H9 (cell line): ENCODE measurements around the gene RAB31. TPM values are rescaled to one million over a fixed set of nuclear protein-coding genes. Genes with fewer than 3 reads are reported as not detected.

ENCODE experiments used
- DNase-seq: peaks from one replicate; pipeline ENCODE4 v3.0.0-alpha.2; 2017
- H2AFZ ChIP-seq: one replicate; pipeline ENCODE4 v1.6.1; 2013; ENCODE audit warnings: mild to moderate bottlenecking, low read length, control low read depth, moderate library complexity
- H2AK5ac ChIP-seq: 2 replicates; pipeline ENCODE4 v1.6.1; 2013; ENCODE audit warnings: low read length, control low read depth, mixed read lengths; ENCODE audit not compliant: insufficient read length
- H2BK120ac ChIP-seq: one replicate; pipeline ENCODE4 v1.6.1; 2013; ENCODE audit warnings: low read depth, mild to moderate bottlenecking, low read length, control low read depth, inconsistent platforms; ENCODE audit not compliant: poor library complexity, severe bottlenecking
- H2BK12ac ChIP-seq: 2 replicates; pipeline ENCODE4 v1.6.1; 2013; ENCODE audit warnings: low read length, control low read depth, mixed read lengths, low read depth; ENCODE audit not compliant: insufficient read length
- H2BK15ac ChIP-seq: 2 replicates; pipeline ENCODE4 v1.6.1; 2013; ENCODE audit warnings: low read depth, low read length, control low read depth
- H2BK20ac ChIP-seq: one replicate; pipeline ENCODE4 v1.6.1; 2013; ENCODE audit warnings: low read depth, mild to moderate bottlenecking, low read length, control low read depth, inconsistent platforms; ENCODE audit not compliant: poor library complexity, severe bottlenecking
- H2BK5ac ChIP-seq: 2 replicates; pipeline ENCODE4 v1.6.1; 2013; ENCODE audit warnings: low read length, control low read depth, mixed read lengths; ENCODE audit not compliant: insufficient read length
- H3K14ac ChIP-seq: 2 replicates; pipeline ENCODE4 v1.6.1; 2013; ENCODE audit warnings: low read length, control low read depth; ENCODE audit not compliant: insufficient read depth
- H3K18ac ChIP-seq: 2 replicates; pipeline ENCODE4 v1.6.1; 2013; ENCODE audit warnings: low read depth, mild to moderate bottlenecking, mixed read lengths, low read length, control low read depth; ENCODE audit not compliant: insufficient read length
- H3K23ac ChIP-seq: 2 replicates; pipeline ENCODE4 v1.6.1; 2013; ENCODE audit warnings: low read length, control low read depth, mixed read lengths, low read depth; ENCODE audit not compliant: insufficient read length
- H3K23me2 ChIP-seq: 2 replicates; pipeline ENCODE4 v1.6.1; 2013; ENCODE audit warnings: low read depth, mild to moderate bottlenecking, mixed read lengths, low read length, control low read depth; ENCODE audit not compliant: insufficient read length, poor library complexity, severe bottlenecking
- H3K27ac ChIP-seq: 2 replicates; pipeline ENCODE4 v1.5.1; 2013; ENCODE audit warnings: low read length, control low read depth, mixed read lengths, low read depth; ENCODE audit not compliant: insufficient read length
- H3K27me3 ChIP-seq: 2 replicates; pipeline ENCODE4 v1.6.1; 2013; ENCODE audit warnings: low read length, control low read depth, inconsistent platforms; ENCODE audit not compliant: insufficient read depth
- H3K4ac ChIP-seq: 2 replicates; pipeline ENCODE4 v1.6.1; 2013; ENCODE audit warnings: low read depth, mild to moderate bottlenecking, control low read depth, inconsistent platforms, low read length, moderate library complexity
- H3K4me1 ChIP-seq: 2 replicates; pipeline ENCODE4 v1.6.1; 2013; ENCODE audit warnings: low read length, control low read depth, inconsistent platforms; ENCODE audit not compliant: insufficient read depth
- H3K4me2 ChIP-seq: 2 replicates; pipeline ENCODE4 v1.6.1; 2013; ENCODE audit warnings: low read length, control low read depth, mixed read lengths; ENCODE audit not compliant: insufficient read length, insufficient read depth
- H3K56ac ChIP-seq: 2 replicates; pipeline ENCODE4 v1.6.1; 2013; ENCODE audit warnings: low read depth, mild to moderate bottlenecking, mixed read lengths, low read length, control low read depth; ENCODE audit not compliant: insufficient read length
- H3K79me1 ChIP-seq: 2 replicates; pipeline ENCODE4 v1.6.1; 2013; ENCODE audit warnings: low read depth, mild to moderate bottlenecking, moderate library complexity, low read length, control low read depth, inconsistent platforms; ENCODE audit not compliant: insufficient read depth, poor library complexity, severe bottlenecking
- H3K79me2 ChIP-seq: 2 replicates; pipeline ENCODE4 v1.6.1; 2013; ENCODE audit warnings: low read length, control low read depth, inconsistent platforms; ENCODE audit not compliant: insufficient read depth
- H3K9ac ChIP-seq: 2 replicates; pipeline ENCODE4 v1.6.1; 2013; ENCODE audit warnings: low read length, control low read depth, mixed read lengths; ENCODE audit not compliant: insufficient read length; ENCODE audit errors: extremely low read depth
- H3K9me3 ChIP-seq: one replicate; pipeline ENCODE4 v1.6.1; 2013; ENCODE audit warnings: low read depth, low read length, inconsistent platforms; ENCODE audit not compliant: control insufficient read depth
- H3T11ph ChIP-seq: one replicate; pipeline ENCODE4 v1.6.1; 2013; ENCODE audit warnings: mild to moderate bottlenecking, low read length, control low read depth, inconsistent platforms
- H4K20me1 ChIP-seq: one replicate; pipeline ENCODE4 v1.6.1; 2013; ENCODE audit not compliant: control insufficient read depth, insufficient read length, insufficient read depth
- H4K5ac ChIP-seq: 2 replicates; pipeline ENCODE4 v1.6.1; 2013; ENCODE audit warnings: low read depth, mild to moderate bottlenecking, mixed read lengths, low read length, control low read depth; ENCODE audit not compliant: insufficient read length
- H4K8ac ChIP-seq: replicated peaks from 2 replicates; pipeline ENCODE4 v1.6.1; 2013; ENCODE audit warnings: low read length, control low read depth, mixed read lengths, low read depth; ENCODE audit not compliant: insufficient read length
- H4K91ac ChIP-seq: 2 replicates; pipeline ENCODE4 v1.6.1; 2013; ENCODE audit warnings: low read depth, mild to moderate bottlenecking, moderate library complexity, mixed read lengths, low read length, control low read depth; ENCODE audit not compliant: insufficient read length
- H3K27ac Mint-ChIP-seq, 3 experiments: 2 replicates in 2 of 3; 3 replicates in 1 of 3; pipeline ENCODE4 v1.8.0; 2020 to 2021; ENCODE audit warnings: mixed read lengths in 3 of 3, mild to moderate bottlenecking in 1 of 3, moderate library complexity in 1 of 3
- H3K27me3 Mint-ChIP-seq: 2 replicates; pipeline ENCODE4 v1.8.0; 2021; ENCODE audit warnings: low read depth, mild to moderate bottlenecking, moderate library complexity, mixed read lengths
- H3K36me3 Mint-ChIP-seq, 3 experiments: 2 replicates in 2 of 3; 3 replicates in 1 of 3; pipeline ENCODE4 v1.8.0; 2020 to 2021; ENCODE audit warnings: low read depth in 3 of 3, mixed read lengths in 3 of 3; ENCODE audit not compliant: insufficient read depth in 1 of 3
- H3K4me1 Mint-ChIP-seq, 2 experiments: 2 replicates each; pipeline ENCODE4 v1.8.0; 2020; ENCODE audit warnings: mixed read lengths in 2 of 2
- H3K4me3 Mint-ChIP-seq, 2 experiments: 2 replicates in 1 of 2; 3 replicates in 1 of 2; pipeline ENCODE4 v1.8.0; 2020 to 2021; ENCODE audit warnings: mild to moderate bottlenecking in 2 of 2, mixed read lengths in 2 of 2, moderate library complexity in 1 of 2
- H3K9me3 Mint-ChIP-seq, 2 experiments: 2 replicates in 1 of 2; 3 replicates in 1 of 2; pipeline ENCODE4 v1.8.0; 2020; ENCODE audit warnings: mild to moderate bottlenecking in 2 of 2, mixed read lengths in 2 of 2, moderate library complexity in 1 of 2
- WGBS: extraction: QIAGEN DNeasy Blood & Tissue Kit; methylation state at CpG from one replicate; pipeline ENCODE4 v1.1.7; 2013; ENCODE audit warnings: missing lambda C conversion rate, low lambda C conversion rate, mixed read lengths; ENCODE audit not compliant: insufficient read length; ENCODE audit errors: extremely low coverage; 5-methylcytosine and 5-hydroxymethylcytosine counted together
- total RNA-seq: library from RNA; stranded (reverse); gene quantifications from 2 replicates; pipeline ENCODE4 v1.2.1, GENCODE V29; 2021
- TF ChIP-seq, protein P1 (sequence below): fragments of 200-600 bp; sonication (generic); conservative IDR thresholded peaks from 3 replicates; pipeline ENCODE4 v1.8.0; 2021; ENCODE audit warnings: antibody characterized with exemption, mild to moderate bottlenecking

Gene RAB31
- total RNA-seq, 1 experiment from 2014 or later: 22.4 TPM

- peaks cover 0 to 5% of the 10 kb centered on the region in 2 experiments; a peak in 2 of 4 replicates for H3K4me1 Mint-ChIP-seq
Observed at GRCh38 chr18:9749611-9750010, 41.5 kb downstream of the RAB31 start.

More at GRCh38 chr18:9749611-9750010, 41.5 kb downstream of the RAB31 start:
- Histone ChIP-seq H2BK5ac (no peak overlapping the region), H3K9ac (peak overlapping the region; percentile 9), H3K4me1 (no peaks in the 10 kb centered on the region), H3T11ph (no peak overlapping the region), H4K20me1 (no peaks in the 10 kb centered on the region), H3K4me2 (no peak overlapping the region), H2BK12ac (no peak overlapping the region), H3K18ac (no peak overlapping the region), H3K4ac (no peak overlapping the region), H3K14ac (0 out of 2 replicates have a peak overlapping the region, but pooled peaks have one; percentile 2), H3K27ac (no peak overlapping the region), H2BK15ac (no peak overlapping the region), H4K5ac (no peak overlapping the region), H2BK120ac (no peak overlapping the region), H2AK5ac (no peak overlapping the region), H3K27me3 (no peaks in the 10 kb centered on the region; the same call in 1 of the 2 replicates), H4K91ac (no peak overlapping the region), H2AFZ (no peak overlapping the region), H3K56ac (no peak overlapping the region), H3K23me2 (no peaks in the 10 kb centered on the region), H3K79me1 (no peaks in the 10 kb centered on the region), H3K9me3 (no peaks in the 10 kb centered on the region), H2BK20ac (no peak overlapping the region), H4K8ac (no peak overlapping the region), H3K23ac (no peak overlapping the region), H3K79me2 (no peaks in the 10 kb centered on the region; the same call in 1 of the 2 replicates)
- WGBS: no CpG with 5 or more reads among the region's 4 CpGs
- H3K9me3 Mint-ChIP-seq: no peaks in the 10 kb centered on the region
- TF ChIP-seq, protein P1, sequence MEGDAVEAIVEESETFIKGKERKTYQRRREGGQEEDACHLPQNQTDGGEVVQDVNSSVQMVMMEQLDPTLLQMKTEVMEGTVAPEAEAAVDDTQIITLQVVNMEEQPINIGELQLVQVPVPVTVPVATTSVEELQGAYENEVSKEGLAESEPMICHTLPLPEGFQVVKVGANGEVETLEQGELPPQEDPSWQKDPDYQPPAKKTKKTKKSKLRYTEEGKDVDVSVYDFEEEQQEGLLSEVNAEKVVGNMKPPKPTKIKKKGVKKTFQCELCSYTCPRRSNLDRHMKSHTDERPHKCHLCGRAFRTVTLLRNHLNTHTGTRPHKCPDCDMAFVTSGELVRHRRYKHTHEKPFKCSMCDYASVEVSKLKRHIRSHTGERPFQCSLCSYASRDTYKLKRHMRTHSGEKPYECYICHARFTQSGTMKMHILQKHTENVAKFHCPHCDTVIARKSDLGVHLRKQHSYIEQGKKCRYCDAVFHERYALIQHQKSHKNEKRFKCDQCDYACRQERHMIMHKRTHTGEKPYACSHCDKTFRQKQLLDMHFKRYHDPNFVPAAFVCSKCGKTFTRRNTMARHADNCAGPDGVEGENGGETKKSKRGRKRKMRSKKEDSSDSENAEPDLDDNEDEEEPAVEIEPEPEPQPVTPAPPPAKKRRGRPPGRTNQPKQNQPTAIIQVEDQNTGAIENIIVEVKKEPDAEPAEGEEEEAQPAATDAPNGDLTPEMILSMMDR: no peak
- H3K36me3 Mint-ChIP-seq: no peaks in the 10 kb centered on the region
- no peaks in the 10 kb centered on the region for H3K27me3 Mint-ChIP-seq
- H3K4me3 Mint-ChIP-seq: no peak overlapping the region
- H3K27ac Mint-ChIP-seq: no peak overlapping the region
- DNase-seq: no peak
